ENCODE results near the gene WDR48. TPM values are rescaled to one million over a fixed set of nuclear protein-coding genes. Genes with fewer than 3 reads are reported as not detected.

Gene WDR48
- polyA plus RNA-seq, 1 donor from 2014 or later = 111 TPM

GRCh38 chr3:39011191-39011736, 40.6 kb upstream of the WDR48 start:
- no peak overlapping the region for H2AFZ ChIP-seq (ENCODE audit: low read depth, low read length)

GRCh38 chr3:39013289-39013688, 38.5 kb upstream of the WDR48 start:
- Histone ChIP-seq H3K27ac (ENCODE audit: low read length) (no peak overlapping the region), H3K27me3 (ENCODE audit: insufficient read depth, low read depth, low read length) (no peaks in the 10 kb centered on the region), H4K20me1 (ENCODE audit: insufficient read depth) (no peaks in the 10 kb centered on the region), H3K9me2 (ENCODE audit: insufficient read depth, low read length) (no peaks in the 10 kb centered on the region), H2AFZ (ENCODE audit: low read depth, low read length) (no peak overlapping the region), H3F3A (ENCODE audit: insufficient read depth, low read length, poor library complexity, severe bottlenecking) (no peaks in the 10 kb centered on the region), H3K4me3 (ENCODE audit: low read length) (no peak overlapping the region), H3K79me2 (replicated peaks; ENCODE audit: insufficient read depth, low read length) (no peaks in the 10 kb centered on the region), H3K9me3 (ENCODE audit: low read length) (no peaks in the 10 kb centered on the region), H3K4me2 (ENCODE audit: low read length) (no peak overlapping the region), H3K9ac (ENCODE audit: low read length) (no peak overlapping the region), H3K36me3 (ENCODE audit: insufficient read depth, low read length) (no peaks in the 10 kb centered on the region)
- TF ChIP-seq TAF1 (IDR thresholded peaks at IDR 0.05; ENCODE audit: low read depth) (no peak), MXI1 (conservative IDR thresholded peaks at IDR 0.05; ENCODE audit: poor library complexity, severe bottlenecking) (no peak), EP300 (conservative IDR thresholded peaks at IDR 0.05; ENCODE audit: poor library complexity, severe bottlenecking) (no peak), CTCF (IDR thresholded peaks at IDR 0.05; ENCODE audit: poor library complexity, severe bottlenecking) (no peak), POLR2AphosphoS5 (IDR thresholded peaks at IDR 0.05) (no peak), RAD21 (conservative IDR thresholded peaks at IDR 0.05) (no peak), REST (IDR thresholded peaks at IDR 0.05; ENCODE audit: borderline replicate concordance) (no peak), EZH2 (IDR thresholded peaks at IDR 0.05; ENCODE audit: borderline replicate concordance, insufficient read depth, low read length, poor library complexity, severe bottlenecking) (no peak), SMC3 (conservative IDR thresholded peaks at IDR 0.05; ENCODE audit: poor library complexity) (no peak)

More at GRCh38 chr3:39011191-39011736, 40.6 kb upstream of the WDR48 start:
- Histone ChIP-seq H3K79me2 (replicated peaks; ENCODE audit: insufficient read depth, low read length) (no peaks in the 10 kb centered on the region), H3K9me2 (ENCODE audit: insufficient read depth, low read length) (no peaks in the 10 kb centered on the region), H3K9ac (ENCODE audit: low read length) (no peak overlapping the region), H3K36me3 (ENCODE audit: insufficient read depth, low read length) (no peaks in the 10 kb centered on the region), H3K4me2 (ENCODE audit: low read length) (no peak overlapping the region), H3K27me3 (ENCODE audit: insufficient read depth, low read depth, low read length) (no peaks in the 10 kb centered on the region), H3K4me3 (ENCODE audit: low read length) (no peak overlapping the region), H4K20me1 (ENCODE audit: insufficient read depth) (no peaks in the 10 kb centered on the region), H3K9me3 (ENCODE audit: low read length) (no peaks in the 10 kb centered on the region), H3F3A (ENCODE audit: insufficient read depth, low read length, poor library complexity, severe bottlenecking) (no peaks in the 10 kb centered on the region), H3K27ac (ENCODE audit: low read length) (no peak overlapping the region)
- TF ChIP-seq SMC3 (conservative IDR thresholded peaks at IDR 0.05; ENCODE audit: poor library complexity) (no peak), EZH2 (IDR thresholded peaks at IDR 0.05; ENCODE audit: borderline replicate concordance, insufficient read depth, low read length, poor library complexity, severe bottlenecking) (no peak)

All from neural cell (in vitro differentiated cells).